Activated T-cell treated with anti-CD3 and anti-CD28 coated beads, Interleukin-2, amount 50 U/mL, for 72 hours (primary cell): ENCODE data around the gene SEMA7A. TPM values are rescaled to one million over a fixed set of nuclear protein-coding genes. Genes with fewer than 3 reads are reported as not detected.

Source experiments
- ATAC-seq, 2 donors: fragments of 150-1000 bp; cut with Tn5 transposase; replicated peaks in 1 of 2; 2 replicates each; pipeline ENCODE4 v1.10.0; 2021; ENCODE audit warnings: moderate library complexity in 2 of 2, mild to moderate bottlenecking in 1 of 2
- DNase-seq, 2 donors: peaks; one replicate each; pipeline ENCODE4 v3.0.0; 2021 to 2022; ENCODE audit warnings: mixed read lengths in 1 of 2
- H3K27ac Mint-ChIP-seq: one replicate; pipeline ENCODE4 v1.8.0; 2022; ENCODE audit warnings: mild to moderate bottlenecking, moderate library complexity, mixed read lengths
- H3K27me3 Mint-ChIP-seq: one replicate; pipeline ENCODE4 v1.8.0; 2022; ENCODE audit warnings: low read depth, mixed read lengths
- H3K36me3 Mint-ChIP-seq, 2 donors: one replicate each; pipeline ENCODE4 v1.8.0; 2022; ENCODE audit warnings: mixed read lengths in 2 of 2, mild to moderate bottlenecking in 1 of 2; ENCODE audit not compliant: insufficient read depth in 2 of 2
- H3K4me1 Mint-ChIP-seq: one replicate; pipeline ENCODE4 v1.8.0; 2022; ENCODE audit warnings: low read depth, mixed read lengths
- H3K4me3 Mint-ChIP-seq, 2 donors: one replicate each; pipeline ENCODE4 v1.8.0; 2022; ENCODE audit warnings: mild to moderate bottlenecking in 2 of 2, mixed read lengths in 2 of 2, moderate library complexity in 2 of 2
- H3K9me3 Mint-ChIP-seq, 2 donors: one replicate each; pipeline ENCODE4 v1.8.0; 2022; ENCODE audit warnings: mixed read lengths in 2 of 2
- total RNA-seq, 2 donors: library from RNA; stranded (reverse); gene quantifications; one replicate each; pipeline ENCODE4 v1.2.3, GENCODE V29; 2022

The SEMA7A gene
- total RNA-seq, 2 donors from 2014 or later: 46.7 to 57.1 TPM

- H3K4me1 Mint-ChIP-seq: peaks cover 81% of the 10 kb centered on the region
- H3K9me3 Mint-ChIP-seq: no peaks in the 10 kb centered on the region
- no peak overlapping the region for H3K27ac Mint-ChIP-seq
- ATAC-seq: no peak
- H3K27me3 Mint-ChIP-seq: no peaks in the 10 kb centered on the region
- H3K4me3 Mint-ChIP-seq: no peak overlapping the region
- DNase-seq: no peak
- H3K36me3 Mint-ChIP-seq: no peaks in the 10 kb centered on the region
Observed at GRCh38 chr15:74387141-74387541, 46.6 kb downstream of the SEMA7A start.

- ATAC-seq (no peak), DNase-seq (no peak)
- Mint-ChIP-seq H3K4me1 (peaks cover 81% of the 10 kb centered on the region), H3K27me3 (no peaks in the 10 kb centered on the region), H3K9me3 (no peaks in the 10 kb centered on the region), H3K4me3 (no peak overlapping the region), H3K36me3 (no peaks in the 10 kb centered on the region), H3K27ac (no peak overlapping the region)
Observed at GRCh38 chr15:74386496-74387140, 47.1 kb downstream of the SEMA7A start.

GRCh38 chr15:74385733-74386132 lies 48.0 kb downstream of the SEMA7A start:
- no peaks in the 10 kb centered on the region for H3K27me3 Mint-ChIP-seq
- H3K36me3 Mint-ChIP-seq: no peaks in the 10 kb centered on the region
- H3K27ac Mint-ChIP-seq: no peak overlapping the region
- H3K4me3 Mint-ChIP-seq: no peak overlapping the region
- no peak for ATAC-seq
- peaks cover 81% of the 10 kb centered on the region for H3K4me1 Mint-ChIP-seq
- no peaks in the 10 kb centered on the region for H3K9me3 Mint-ChIP-seq
- DNase-seq: no peak

- peaks cover 81% of the 10 kb centered on the region for H3K4me1 Mint-ChIP-seq
- no peaks in the 10 kb centered on the region for H3K27me3 Mint-ChIP-seq
- H3K27ac Mint-ChIP-seq: peak overlapping the region; percentile 79
- no peaks in the 10 kb centered on the region for H3K36me3 Mint-ChIP-seq
- H3K9me3 Mint-ChIP-seq: no peaks in the 10 kb centered on the region
- ATAC-seq (peak; percentile 58 to 73), DNase-seq (peak; percentile 70 to 71)
- peak overlapping the region; percentile 50 to 61 for H3K4me3 Mint-ChIP-seq
Observed at GRCh38 chr15:74384881-74385643, 48.7 kb downstream of the SEMA7A start.

GRCh38 chr15:74384566-74384880 lies 49.2 kb downstream of the SEMA7A start:
- Mint-ChIP-seq H3K27ac (peak overlapping the region; percentile 79), H3K4me1 (peaks cover 84% of the 10 kb centered on the region), H3K27me3 (no peaks in the 10 kb centered on the region), H3K9me3 (no peaks in the 10 kb centered on the region), H3K4me3 (peak overlapping the region; percentile 50 to 61), H3K36me3 (no peaks in the 10 kb centered on the region)
- ATAC-seq (peak in 1 of 2 donors; percentile 1), DNase-seq (no peak)

- no peaks in the 10 kb centered on the region for H3K27me3 Mint-ChIP-seq
- DNase-seq: peak; percentile 80 to 85
- no peaks in the 10 kb centered on the region for H3K9me3 Mint-ChIP-seq
- no peaks in the 10 kb centered on the region for H3K36me3 Mint-ChIP-seq
- peak; percentile 77 to 79 for ATAC-seq
- H3K4me1 Mint-ChIP-seq: peaks cover 85% of the 10 kb centered on the region
- peak overlapping the region; percentile 79 for H3K27ac Mint-ChIP-seq
- peak overlapping the region; percentile 50 to 61 for H3K4me3 Mint-ChIP-seq
Observed at GRCh38 chr15:74383695-74384565, 49.8 kb downstream of the SEMA7A start.

- DNase-seq (no peak), ATAC-seq (no peak)
- peak overlapping the region; percentile 50 to 61 for H3K4me3 Mint-ChIP-seq
- H3K36me3 Mint-ChIP-seq: no peaks in the 10 kb centered on the region
- H3K27ac Mint-ChIP-seq: peak overlapping the region; percentile 79
- H3K4me1 Mint-ChIP-seq: peaks cover 87% of the 10 kb centered on the region
- no peaks in the 10 kb centered on the region for H3K27me3 Mint-ChIP-seq
- H3K9me3 Mint-ChIP-seq: no peaks in the 10 kb centered on the region
Observed at GRCh38 chr15:74383286-74383685, 50.5 kb downstream of the SEMA7A start.

GRCh38 chr15:74382004-74382816 lies 51.5 kb downstream of the SEMA7A start:
- Mint-ChIP-seq H3K4me1 (peaks cover 87% of the 10 kb centered on the region), H3K4me3 (no peak overlapping the region), H3K27me3 (no peaks in the 10 kb centered on the region), H3K9me3 (no peaks in the 10 kb centered on the region), H3K27ac (peak overlapping the region; percentile 31), H3K36me3 (no peaks in the 10 kb centered on the region)
- ATAC-seq (peak; percentile 32 to 48), DNase-seq (peak; percentile 79 to 90)

- no peaks in the 10 kb centered on the region for H3K27me3 Mint-ChIP-seq
- ATAC-seq (no peak), DNase-seq (no peak)
- no peaks in the 10 kb centered on the region for H3K36me3 Mint-ChIP-seq
- peaks cover 90% of the 10 kb centered on the region for H3K4me1 Mint-ChIP-seq
- no peaks in the 10 kb centered on the region for H3K9me3 Mint-ChIP-seq
- H3K4me3 Mint-ChIP-seq: no peak overlapping the region
- no peak overlapping the region for H3K27ac Mint-ChIP-seq
Observed at GRCh38 chr15:74381481-74381880, 52.3 kb downstream of the SEMA7A start.

- Mint-ChIP-seq H3K36me3 (no peaks in the 10 kb centered on the region), H3K27ac (no peak overlapping the region), H3K4me3 (no peak overlapping the region), H3K9me3 (no peaks in the 10 kb centered on the region), H3K4me1 (peaks cover 90% of the 10 kb centered on the region), H3K27me3 (no peaks in the 10 kb centered on the region)
- ATAC-seq (no peak), DNase-seq (no peak)
Observed at GRCh38 chr15:74381190-74381453, 52.6 kb downstream of the SEMA7A start.

- DNase-seq (no peak), ATAC-seq (no peak)
- H3K27ac Mint-ChIP-seq: peak overlapping the region; percentile 56
- no peaks in the 10 kb centered on the region for H3K27me3 Mint-ChIP-seq
- H3K4me1 Mint-ChIP-seq: peaks cover 86% of the 10 kb centered on the region
- H3K36me3 Mint-ChIP-seq: no peaks in the 10 kb centered on the region
- no peaks in the 10 kb centered on the region for H3K9me3 Mint-ChIP-seq
- H3K4me3 Mint-ChIP-seq: no peak overlapping the region
Observed at GRCh38 chr15:74380361-74381189, 53.2 kb downstream of the SEMA7A start.

GRCh38 chr15:74378848-74379247 lies 54.9 kb downstream of the SEMA7A start:
- Mint-ChIP-seq H3K27me3 (no peaks in the 10 kb centered on the region), H3K36me3 (no peaks in the 10 kb centered on the region), H3K4me3 (peak overlapping the region; percentile 18 to 53), H3K27ac (peak overlapping the region; percentile 19), H3K9me3 (no peaks in the 10 kb centered on the region), H3K4me1 (peaks cover 84% of the 10 kb centered on the region)
- peak; percentile 53 to 57 for DNase-seq
- peak in 1 of 2 donors; percentile 8 for ATAC-seq
